GM18520 (cell line): ENCODE results near the gene CNPY4.

Experiments
- ATAC-seq: cut with Tn5 transposase; IDR thresholded peaks from one replicate; pipeline ENCODE4 v1.9.1; 2021; ENCODE audit not compliant: unreplicated experiment

Gene CNPY4

GRCh38 chr7:100166317-100166940 lies 47.0 kb downstream of the CNPY4 start:
- no peak for ATAC-seq

GRCh38 chr7:100166970-100167911 lies 47.8 kb downstream of the CNPY4 start:
- no peak for ATAC-seq

GRCh38 chr7:100167912-100168323 lies 48.5 kb downstream of the CNPY4 start:
- no peak for ATAC-seq

- no peak for ATAC-seq
Measured at GRCh38 chr7:100169147-100169850, 49.9 kb downstream of the CNPY4 start.

GRCh38 chr7:100170101-100170897 lies 50.9 kb downstream of the CNPY4 start:
- no peak for ATAC-seq

GRCh38 chr7:100171087-100171681 lies 51.8 kb downstream of the CNPY4 start:
- no peak for ATAC-seq

GRCh38 chr7:100171840-100172239 lies 52.4 kb downstream of the CNPY4 start:
- no peak for ATAC-seq

- ATAC-seq = no peak
Measured at GRCh38 chr7:100173806-100174495, 54.5 kb downstream of the CNPY4 start.

- no peak for ATAC-seq
Measured at GRCh38 chr7:100174582-100174981, 55.1 kb downstream of the CNPY4 start.
